Dermis blood vessel endothelial cell (primary cell): ENCODE data around the gene KCTD8. TPM values are rescaled to one million over a fixed set of nuclear protein-coding genes. Genes with fewer than 3 reads are reported as not detected.
A peak's percentile ranks its signal among the peaks of the same experiment; 100 is the strongest.
"Not testable (repeated sequence)": the region's sequence is repeated elsewhere in the genome, so short reads cannot be mapped to it uniquely, and the experiment has no call there.

Experiments
- DNase-seq: peaks from one replicate; pipeline ENCODE4 v3.0.0; 2010
- total RNA-seq: library from RNA; depleted of rRNA; stranded (reverse); fragments of >200 nt; gene quantifications from 2 replicates; pipeline ENCODE4 v1.2.3, GENCODE V29; 2014

KCTD8 gene
- total RNA-seq, 1 donor from 2014 or later, result 1.0 TPM

DNA sequence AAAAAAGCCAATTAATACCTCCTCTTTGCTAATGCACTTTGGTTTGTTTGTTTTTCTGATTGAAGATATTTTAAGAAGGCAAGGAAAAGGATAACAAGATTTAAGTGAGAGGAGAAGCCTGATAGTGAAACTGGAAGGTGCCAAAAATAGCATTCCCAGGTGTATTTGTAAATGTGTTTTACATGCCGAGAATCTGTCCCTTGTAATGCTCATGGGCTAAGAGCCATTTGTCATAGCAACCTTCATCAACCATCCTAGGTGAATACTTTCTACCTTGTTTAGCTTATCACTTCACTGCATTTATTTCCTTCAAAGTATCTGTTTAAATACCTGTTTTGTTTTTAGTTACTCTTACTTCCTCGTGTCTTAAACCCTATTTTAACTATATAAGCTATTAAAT is 127.8 kb downstream of the KCTD8 start:
- no peak for DNase-seq

DNA sequence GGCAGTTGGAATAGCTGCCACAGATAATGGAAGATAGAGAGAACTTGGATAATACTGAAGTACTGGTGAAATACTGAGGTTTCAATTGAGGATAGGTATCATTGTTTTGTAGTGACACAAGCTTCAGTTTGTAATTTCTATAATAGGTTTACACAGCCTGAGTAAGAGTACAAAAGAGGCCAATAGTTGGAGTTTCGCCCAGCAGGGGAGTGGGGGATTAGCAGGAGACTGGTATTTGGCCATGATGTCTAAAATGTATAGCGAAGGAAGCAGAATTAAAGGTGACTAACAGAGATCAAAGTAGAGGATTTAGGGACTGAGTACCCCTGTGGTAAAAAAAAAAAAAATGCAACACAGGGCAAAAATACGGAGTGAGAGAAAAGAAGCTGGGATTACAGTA is 129.5 kb downstream of the KCTD8 start:
- DNase-seq, result no peak

GRCh38 chr4:44313702-44314101 is 134.9 kb downstream of the KCTD8 start:
- DNase-seq, result no peak

DNA sequence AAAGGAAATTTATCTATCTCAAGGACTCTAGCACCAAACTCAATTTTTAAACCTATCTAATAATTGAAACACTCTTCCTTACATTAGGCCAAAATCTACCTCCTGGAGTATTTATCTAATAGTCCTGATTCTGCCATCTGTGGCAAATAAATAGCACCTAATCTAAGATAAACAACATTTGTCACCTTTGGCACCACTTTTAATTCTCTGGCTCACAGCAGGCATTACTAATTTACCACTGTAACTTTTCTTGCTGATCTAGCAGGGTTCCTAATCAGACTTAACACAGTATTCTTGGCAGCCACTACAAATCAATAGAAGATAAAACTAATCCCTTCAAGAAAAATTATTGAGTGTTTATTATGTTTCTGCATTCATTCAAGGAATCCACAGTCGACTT is 161.1 kb downstream of the KCTD8 start:
- DNase-seq, result no peak

- DNase-seq, result no peak
Measured at GRCh38 chr4:44279469-44279868, 169.1 kb downstream of the KCTD8 start.

DNA sequence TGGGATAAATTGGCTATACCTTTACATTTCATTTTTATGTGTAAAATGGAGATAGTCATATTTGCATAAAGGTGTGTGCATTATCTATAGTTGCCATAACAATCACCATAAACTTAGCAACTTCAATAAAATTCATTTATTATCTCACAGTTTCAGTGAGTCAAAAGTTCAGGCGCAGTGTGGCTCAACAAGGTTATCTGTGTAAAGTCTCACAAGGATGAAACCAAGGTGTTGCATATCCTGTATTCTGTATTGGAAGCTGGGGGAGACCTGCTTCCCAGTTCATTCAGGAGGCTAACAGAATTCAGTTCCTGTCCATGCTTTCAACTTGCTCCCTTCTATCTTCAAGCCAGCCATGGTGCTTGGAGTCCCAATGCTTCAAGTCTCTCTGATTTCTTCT is 169.5 kb downstream of the KCTD8 start:
- DNase-seq, result no peak

GRCh38 chr4:44257461-44257860 is 191.1 kb downstream of the KCTD8 start:
- DNase-seq, result no peak

DNA sequence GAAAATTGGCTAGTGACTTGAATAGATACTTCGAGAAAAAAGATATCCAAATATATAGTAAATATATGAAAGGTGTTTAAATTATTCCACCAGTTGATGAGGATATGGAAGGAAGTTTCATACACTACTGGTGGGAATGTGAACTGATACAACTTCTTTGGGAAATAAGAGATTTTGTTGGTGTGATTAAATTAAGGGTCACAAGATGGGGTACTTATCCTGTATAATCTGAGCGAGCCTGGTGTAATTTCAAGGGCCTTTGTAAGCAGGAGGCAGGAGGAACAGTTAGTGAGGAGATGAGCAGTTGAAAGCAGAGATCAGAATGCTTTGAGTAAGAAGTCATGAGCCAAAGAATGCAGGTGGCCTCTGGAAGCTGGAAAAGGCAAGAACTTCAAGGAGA is 192.2 kb downstream of the KCTD8 start:
- no peak for DNase-seq

- no peak for DNase-seq
Measured at GRCh38 chr4:44237643-44238042, 211.0 kb downstream of the KCTD8 start.

DNA sequence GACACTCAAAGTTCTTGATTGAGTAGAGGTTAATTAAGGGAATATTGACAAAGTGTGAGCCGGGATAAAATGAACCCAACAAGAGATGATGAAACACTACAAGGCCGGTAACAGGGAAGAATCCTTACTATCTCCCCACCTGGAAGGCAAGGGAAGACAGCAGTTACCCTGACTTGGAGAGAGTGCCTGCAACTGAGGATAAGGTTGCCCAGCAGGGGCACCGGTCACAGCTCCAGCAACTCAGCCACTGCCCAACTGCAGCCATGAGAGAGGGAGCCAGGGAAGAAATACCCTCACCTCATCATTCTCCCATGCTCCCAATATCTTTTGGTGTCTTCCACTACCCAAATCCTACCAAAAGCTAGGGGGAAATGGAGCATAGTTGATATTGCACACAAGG is 212.7 kb downstream of the KCTD8 start:
- no peak for DNase-seq

GRCh38 chr4:44232262-44232661 is 216.3 kb downstream of the KCTD8 start:
- no peak for DNase-seq

GRCh38 chr4:44231006-44231405 is 217.6 kb downstream of the KCTD8 start:
- no peak for DNase-seq

- DNase-seq, result no peak
Measured at GRCh38 chr4:44228326-44228725, 220.3 kb downstream of the KCTD8 start.

- DNase-seq, result no peak
Measured at GRCh38 chr4:44221407-44221806, 227.2 kb downstream of the KCTD8 start.

GRCh38 chr4:44210750-44211149 is 237.9 kb downstream of the KCTD8 start:
- DNase-seq, result no peak

- no peak for DNase-seq
Measured at GRCh38 chr4:44196796-44197195, 251.8 kb downstream of the KCTD8 start.

- peak; percentile 20 for DNase-seq
Measured at GRCh38 chr4:44194365-44194764, 254.2 kb downstream of the KCTD8 start.

GRCh38 chr4:44186850-44187246 is 261.8 kb downstream of the KCTD8 start:
- no peak for DNase-seq

DNA sequence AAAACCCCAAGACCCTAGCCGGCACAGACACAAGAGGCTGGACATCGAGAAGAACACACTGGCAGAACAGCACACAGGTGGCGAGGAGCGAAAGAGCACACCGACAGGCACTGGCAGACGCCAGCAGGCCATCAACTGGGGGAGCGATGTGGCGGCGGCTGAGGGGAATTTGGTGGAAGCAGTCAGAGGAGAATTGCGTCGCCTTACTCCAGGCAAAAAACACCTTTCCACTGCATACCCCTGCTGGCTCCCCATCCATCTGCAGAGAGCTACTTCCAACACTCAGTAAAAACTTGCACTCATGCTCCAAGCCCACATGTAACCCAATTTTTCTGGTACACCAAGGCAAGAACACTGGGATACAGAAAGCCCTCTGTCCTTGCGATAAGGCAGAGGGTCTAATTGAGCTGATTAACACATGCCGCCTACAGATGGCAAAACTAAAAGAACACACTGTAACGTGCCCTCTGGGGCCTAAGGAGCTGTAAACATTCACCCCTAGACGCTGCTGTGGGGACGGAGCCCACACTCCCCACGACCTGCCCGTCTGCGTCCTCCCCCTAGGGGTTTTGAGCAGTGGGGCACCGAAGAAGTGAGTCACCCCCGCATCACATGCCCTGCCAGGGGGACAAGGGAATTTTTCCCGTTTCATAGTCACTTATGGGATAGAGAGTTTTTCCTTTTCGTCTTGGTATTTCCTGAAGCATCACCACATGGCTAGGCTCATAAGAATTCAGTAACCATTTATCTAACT is 262.3 kb downstream of the KCTD8 start:
- DNase-seq, result peak; percentile 9

GRCh38 chr4:44181491-44182349 is 266.9 kb downstream of the KCTD8 start:
- not testable (repeated sequence) for DNase-seq

- not testable (repeated sequence) for DNase-seq
Measured at GRCh38 chr4:44167766-44168165, 280.8 kb downstream of the KCTD8 start.

GRCh38 chr4:44165938-44166337 is 282.7 kb downstream of the KCTD8 start:
- no peak for DNase-seq

- peak; percentile 67 for DNase-seq
Measured at GRCh38 chr4:44162538-44163270, 285.9 kb downstream of the KCTD8 start.
